Right forelimb (tissue), 1 donor: Measurements from ENCODE around the gene CYP4V2.
"Not testable (repeated sequence)": the region's sequence is repeated elsewhere in the genome, so short reads cannot be mapped to it uniquely, and the experiment has no call there.

ENCODE experiments used
- DNase-seq: peaks from one replicate; pipeline ENCODE4 v3.0.0-alpha.2; 2018

The CYP4V2 gene

DNA sequence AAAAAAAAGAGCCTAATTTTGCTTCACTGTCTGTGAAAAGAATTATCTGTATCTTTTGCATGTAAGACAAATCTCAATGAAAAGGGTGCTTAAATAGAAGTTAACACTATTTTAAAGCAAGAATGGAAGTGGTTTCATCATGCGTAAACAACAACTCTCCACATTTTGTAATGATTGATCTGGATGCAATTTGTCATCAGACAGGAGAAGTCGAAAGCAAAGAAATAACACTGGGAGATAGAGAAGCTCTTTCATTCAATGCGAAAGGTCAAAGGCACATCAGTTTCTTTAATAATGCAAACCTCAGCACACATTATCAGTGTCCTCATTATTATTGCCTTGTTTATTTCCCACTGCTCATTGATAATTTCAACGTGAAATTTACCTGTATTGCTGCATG is 44.8 kb downstream of the CYP4V2 start:
- no peak for DNase-seq

- no peak for DNase-seq
These were observed 49.1 kb downstream of the CYP4V2 start for GRCh38 chr4:186240452-186240847.

DNA sequence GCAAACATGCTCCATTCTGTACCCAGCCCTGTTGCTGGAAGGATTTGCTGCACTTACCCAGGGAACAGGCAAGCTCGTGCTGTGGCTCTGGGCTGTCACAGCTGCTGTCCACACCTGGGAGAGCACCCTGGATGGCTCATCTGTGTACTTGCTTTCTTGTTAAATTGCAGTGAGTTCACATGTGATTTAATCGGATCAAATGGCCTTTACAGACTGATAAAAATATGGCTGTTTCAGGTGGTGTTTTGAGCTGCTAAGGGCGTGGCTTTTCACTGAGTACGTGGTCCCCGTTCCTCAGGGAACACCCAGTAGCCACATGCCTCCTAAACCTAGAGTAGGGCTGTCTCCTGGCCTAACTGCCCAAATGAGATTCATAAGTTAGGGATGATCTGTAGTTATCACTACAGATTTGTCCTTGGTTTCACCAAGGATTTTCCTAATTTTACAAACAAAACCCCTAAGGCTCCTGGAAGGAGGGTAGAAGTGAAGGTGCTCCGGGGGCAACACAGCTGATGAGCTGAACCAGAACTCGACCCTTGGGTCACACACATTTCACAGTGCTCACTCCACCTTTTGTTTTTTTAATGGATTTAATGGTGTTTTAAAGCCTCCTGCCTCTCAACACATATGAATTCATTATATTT is 49.6 kb downstream of the CYP4V2 start:
- no peak for DNase-seq

- no peak for DNase-seq
These were observed 50.2 kb downstream of the CYP4V2 start for GRCh38 chr4:186241616-186242015.

- DNase-seq: not testable (repeated sequence)
These were observed 50.7 kb downstream of the CYP4V2 start for GRCh38 chr4:186242031-186242430.

DNA sequence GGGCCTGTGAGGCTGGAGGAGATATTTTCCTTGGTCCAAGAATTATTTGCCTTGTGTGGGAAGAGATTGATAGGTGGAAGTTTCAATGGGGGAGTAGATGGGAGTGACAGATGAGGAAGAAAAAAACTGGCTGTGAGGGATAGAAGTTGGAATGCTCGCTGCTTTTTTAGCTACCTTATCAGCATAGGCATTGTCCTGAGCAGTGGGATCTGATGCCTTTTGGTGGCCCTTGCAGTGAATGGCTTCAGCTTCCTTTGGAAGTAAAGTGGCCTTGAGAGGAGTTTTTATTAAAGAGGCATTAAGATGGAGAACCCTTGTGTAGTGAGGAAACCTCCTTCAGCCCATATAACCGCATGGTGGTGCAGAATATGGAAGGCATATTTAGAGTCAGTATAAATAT is 52.0 kb downstream of the CYP4V2 start:
- no peak for DNase-seq

DNA sequence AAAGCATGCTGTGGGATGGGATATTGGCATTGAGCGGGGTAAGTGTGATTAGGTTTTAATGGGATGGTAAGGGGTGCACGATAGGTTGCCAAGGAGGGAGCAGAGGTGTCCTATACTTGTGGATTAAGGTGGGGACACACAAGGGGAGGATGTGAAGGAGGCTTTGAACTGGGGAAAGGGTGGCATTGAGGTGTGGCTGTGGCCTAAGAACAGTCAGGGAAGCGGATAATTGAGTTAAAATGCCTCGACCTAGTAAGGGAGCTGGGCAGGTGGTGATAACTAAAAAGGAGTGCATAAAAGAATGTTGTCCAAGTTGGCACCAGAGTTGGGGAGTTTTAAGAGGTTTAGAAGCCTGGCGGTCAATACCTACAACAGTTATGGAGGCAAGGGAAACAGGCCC is 53.5 kb downstream of the CYP4V2 start:
- no peak for DNase-seq

GRCh38 chr4:186247062-186247752 is 55.8 kb downstream of the CYP4V2 start:
- DNase-seq: not testable (repeated sequence)

- DNase-seq: no peak
These were observed 57.3 kb downstream of the CYP4V2 start for GRCh38 chr4:186248643-186249042.

- no peak for DNase-seq
These were observed 58.7 kb downstream of the CYP4V2 start for GRCh38 chr4:186249785-186250754.

- DNase-seq: no peak
These were observed 59.4 kb downstream of the CYP4V2 start for GRCh38 chr4:186250760-186251159.

GRCh38 chr4:186255122-186255521 is 63.8 kb downstream of the CYP4V2 start:
- DNase-seq: no peak

DNA sequence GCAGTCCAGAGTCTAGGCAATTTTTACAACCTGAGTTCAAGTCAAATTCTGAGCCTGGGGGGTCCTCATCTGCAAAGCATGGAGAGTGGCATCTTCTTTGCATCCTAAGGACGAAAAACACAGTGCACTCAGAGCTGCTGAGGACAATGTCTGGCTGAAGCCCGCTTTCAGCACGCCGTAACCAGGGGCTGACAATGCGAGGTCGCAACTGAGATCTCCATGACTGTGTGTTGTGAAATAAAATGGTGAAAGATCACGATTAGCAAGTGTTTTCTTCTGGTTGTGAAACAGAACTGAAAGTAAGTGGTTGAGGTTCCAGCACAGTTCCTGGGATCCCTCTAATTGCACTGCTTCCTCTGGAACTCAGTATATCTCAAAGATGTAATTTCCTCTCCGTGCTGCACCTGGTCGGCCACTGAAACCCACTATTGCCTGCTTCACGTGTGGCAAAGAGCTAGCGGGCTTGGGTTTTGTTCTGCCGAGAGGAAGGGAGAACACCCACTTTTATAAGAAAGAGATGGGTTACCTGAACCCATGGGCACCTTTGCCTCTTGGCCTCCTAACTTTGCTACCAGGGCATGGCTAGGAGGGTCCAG is 66.9 kb downstream of the CYP4V2 start:
- DNase-seq: no peak

DNA sequence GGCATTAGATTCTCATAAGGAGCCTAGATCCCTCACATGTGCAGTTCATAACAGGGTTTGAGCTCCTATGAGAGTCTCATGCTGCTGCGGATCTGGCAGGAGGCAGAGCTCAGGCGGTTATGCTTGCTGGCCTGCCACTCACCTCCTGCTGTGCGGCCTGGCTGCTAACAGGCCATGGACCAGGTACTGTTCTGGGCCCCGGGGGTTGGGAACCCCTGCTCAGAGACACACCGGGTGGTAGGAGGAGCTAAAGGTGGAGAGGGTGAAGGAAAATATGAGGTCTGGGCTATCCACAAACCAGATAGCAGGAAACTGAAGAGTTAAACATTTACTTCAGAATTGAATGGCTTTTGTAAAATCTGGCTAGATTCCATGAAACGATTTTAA is 68.7 kb downstream of the CYP4V2 start:
- no peak for DNase-seq
